HCT116 (cell line): ENCODE measurements around the gene RHBDF2. TPM values are rescaled to one million over a fixed set of nuclear protein-coding genes. Genes with fewer than 3 reads are reported as not detected.

Experiments
- ATAC-seq: fragments of 200-7000 bp; cut with Tn5 transposase; 2 replicates; pipeline ENCODE4 v1.9.1; 2020; ENCODE audit warnings: mild to moderate bottlenecking, moderate library complexity
- BruUV-seq: library from RNA; stranded (reverse); fragments of 400-500 nt; replicated peaks from 2 replicates; lab custom pipeline; 2021; lab: Mats Ljungman, UMichigan
- CTCF ChIA-PET: fragments of 300-600 bp; sonication (Branson Sonifier 250); formaldehyde crosslinking; loops from one replicate; lab custom pipeline; 2021; ENCODE audit warnings: antibody characterized with exemption; lab: Charles Lee
- POLR2A ChIA-PET: fragments of 300-600, 350-600 bp; sonication (Branson Sonifier 250); formaldehyde crosslinking; loops from one replicate; lab custom pipeline; 2021; ENCODE audit warnings: antibody characterized with exemption; lab: Charles Lee
- RAD21 ChIA-PET, 2 experiments: fragments of 300-600 bp; sonication (Branson Sonifier 250); formaldehyde crosslinking; loops; one replicate each; lab custom pipeline; 2023; ENCODE audit warnings: low total read pairs in 2 of 2; ENCODE audit not compliant: uncharacterized antibody in 2 of 2, unreplicated experiment in 2 of 2, low non-redundant PET in 1 of 2; lab: Charles Lee
- DNase-seq: peaks from one replicate; pipeline ENCODE4 v3.0.0-alpha.2; 2010; ENCODE audit warnings: low read depth, low spot score
- H2AFZ ChIP-seq: fragments of 200-600 bp; shearing (Covaris generic), sonication (generic); 2 replicates; pipeline ENCODE4 v1.6.1; 2017; ENCODE audit warnings: low read depth, mixed run types, mixed read lengths, antibody characterized with exemption, low read length; ENCODE audit not compliant: poor library complexity, severe bottlenecking
- H3K27ac ChIP-seq: 2 replicates; pipeline ENCODE4 v1.5.1; 2012; ENCODE audit warnings: low read depth, low read length
- H3K27me3 ChIP-seq: fragments of 200-600 bp; sonication (generic); 2 replicates; pipeline ENCODE4 v1.6.1; 2016; ENCODE audit warnings: mixed run types, low read length, mixed read lengths; ENCODE audit not compliant: insufficient read depth
- H3K36me3 ChIP-seq, 2 experiments: fragments of 200-500 bp in 1 of 2; fragments of 200-600 bp in 1 of 2; sonication (Bioruptor generic) in 1 of 2; sonication (generic) in 1 of 2; 2 replicates each; pipeline versions ENCODE4 v1.5.1 to v1.6.1; 2014 to 2016; ENCODE audit warnings: low read length in 2 of 2, inconsistent platforms in 1 of 2, mixed read lengths in 1 of 2, mixed run types in 1 of 2; ENCODE audit not compliant: insufficient read depth in 2 of 2, control insufficient read depth in 1 of 2
- H3K4me1 ChIP-seq, 2 experiments: fragments of 200-600 bp in 1 of 2; sonication (generic) in 1 of 2; 2 replicates each; pipeline versions ENCODE4 v1.5.1 to v1.6.1; 2012 to 2017; ENCODE audit warnings: low read length in 2 of 2, inconsistent platforms in 1 of 2, mild to moderate bottlenecking in 1 of 2, mixed read lengths in 1 of 2, mixed run types in 1 of 2, moderate library complexity in 1 of 2; ENCODE audit not compliant: insufficient read depth in 2 of 2, control insufficient read depth in 1 of 2
- H3K4me2 ChIP-seq: fragments of 200-600 bp; sonication (generic); 2 replicates; pipeline ENCODE4 v1.6.1; 2017; ENCODE audit warnings: mixed run types, low read length, mixed read lengths
- H3K4me3 ChIP-seq, 2 experiments: fragments of 200-600 bp in 1 of 2; sonication (generic) in 1 of 2; replicated peaks in 1 of 2; 2 replicates each; pipeline ENCODE4 v1.5.1; 2011 to 2016; ENCODE audit warnings: low read length in 2 of 2, control low read depth in 1 of 2, low read depth in 1 of 2, mild to moderate bottlenecking in 1 of 2, mixed read lengths in 1 of 2, mixed run types in 1 of 2
- H3K79me2 ChIP-seq: fragments of 200-600 bp; sonication (generic); 2 replicates; pipeline ENCODE4 v1.6.1; 2017; ENCODE audit warnings: mild to moderate bottlenecking, mixed run types, low read length, moderate library complexity, mixed read lengths; ENCODE audit not compliant: insufficient read depth
- H3K9ac ChIP-seq: fragments of 200-600 bp; sonication (generic); 2 replicates; pipeline ENCODE4 v1.6.1; 2016; ENCODE audit warnings: low read length, mixed read lengths
- H3K9me2 ChIP-seq: fragments of 200-600 bp; sonication (generic), shearing (Covaris generic); 2 replicates; pipeline ENCODE4 v1.6.1; 2017; ENCODE audit warnings: mixed run types, mild to moderate bottlenecking, moderate library complexity; ENCODE audit not compliant: insufficient read depth
- H3K9me3 ChIP-seq, 2 experiments: fragments of 200-500 bp in 1 of 2; fragments of 200-600 bp in 1 of 2; sonication (Bioruptor generic) in 1 of 2; sonication (generic) in 1 of 2; 2 replicates each; pipeline ENCODE4 v1.6.1; 2014 to 2017; ENCODE audit warnings: low read length in 2 of 2, mixed read lengths in 2 of 2, inconsistent platforms in 1 of 2, low read depth in 1 of 2, mild to moderate bottlenecking in 1 of 2, mixed run types in 1 of 2, moderate library complexity in 1 of 2; ENCODE audit not compliant: control insufficient read depth in 1 of 2, insufficient read depth in 1 of 2
- H4K20me1 ChIP-seq: fragments of 200-600 bp; sonication (generic), shearing (Covaris generic); 2 replicates; pipeline ENCODE4 v1.6.1; 2017; ENCODE audit warnings: mixed run types, mild to moderate bottlenecking, moderate library complexity; ENCODE audit not compliant: insufficient read depth
- ATF3 ChIP-seq: IDR thresholded peaks from 2 replicates; pipeline ENCODE4 v1.6.1; 2012
- CBX3 ChIP-seq: IDR thresholded peaks from 2 replicates; pipeline ENCODE4 v1.6.1; 2012; ENCODE audit warnings: low read depth
- CEBPB ChIP-seq: IDR thresholded peaks from 2 replicates; pipeline ENCODE4 v1.6.1; 2012; ENCODE audit warnings: low read depth
- EGR1 ChIP-seq: IDR thresholded peaks from 2 replicates; pipeline ENCODE4 v1.6.1; 2012; ENCODE audit warnings: low read depth
- EZH2 ChIP-seq: fragments of 200-600 bp; sonication (generic); IDR thresholded peaks from 2 replicates; pipeline ENCODE4 v1.6.1; 2017; ENCODE audit warnings: antibody characterized with exemption, mixed run types
- EZH2phosphoT487 ChIP-seq: fragments of 200-600 bp; IDR thresholded peaks from 2 replicates; pipeline ENCODE4 v1.6.1; 2018; ENCODE audit warnings: antibody characterized with exemption, borderline replicate concordance
- RAD21 ChIP-seq: IDR thresholded peaks from 2 replicates; pipeline ENCODE4 v1.6.1; 2012; ENCODE audit warnings: low read depth, mild to moderate bottlenecking
- SIN3A ChIP-seq: IDR thresholded peaks from 2 replicates; pipeline ENCODE4 v1.6.1; 2012; ENCODE audit warnings: low read depth
- SRF ChIP-seq: IDR thresholded peaks from 2 replicates; pipeline ENCODE4 v1.6.1; 2012; ENCODE audit warnings: low read depth
- TCF7L2 ChIP-seq: IDR thresholded peaks from 2 replicates; pipeline ENCODE4 v1.7.0; 2011; ENCODE audit warnings: borderline replicate concordance, inconsistent platforms; ENCODE audit not compliant: insufficient read depth, insufficient read length; ENCODE audit errors: extremely low read depth
- ZFX ChIP-seq: fragments of 450-650 bp; IDR thresholded peaks from 2 replicates; pipeline ENCODE4 v1.6.1; 2017
- ZNF274 ChIP-seq: fragments of 200-500 bp; sonication (Bioruptor generic); IDR thresholded peaks from 2 replicates; pipeline ENCODE4 v1.6.1; 2014; ENCODE audit warnings: mild to moderate bottlenecking, low read depth, low read length, inconsistent platforms
- intact Hi-C: fragments of 100-400 bp; cut with micrococcal nuclease; formaldehyde crosslinking; loops from 2 replicates; pipeline ENCODE4 v1.10.0; 2022
- total RNA-seq: library from RNA; stranded (reverse); gene quantifications from one replicate; pipeline ENCODE4 v1.2.1, GENCODE V29; 2021; ENCODE audit not compliant: unreplicated experiment
- TF ChIP-seq, protein P1 (sequence below): IDR thresholded peaks from 2 replicates; pipeline ENCODE4 v1.6.1; 2012; ENCODE audit warnings: low read depth
- TF ChIP-seq, protein P2 (sequence below): IDR thresholded peaks from 2 replicates; pipeline ENCODE4 v1.6.1; 2011; ENCODE audit warnings: mild to moderate bottlenecking, low read length, moderate library complexity; ENCODE audit not compliant: insufficient replicate concordance; ENCODE audit errors: extremely low read depth

The RHBDF2 gene
- total RNA-seq, 1 experiment from 2014 or later, result 61.1 TPM

GRCh38 chr17:76427501-76428231 lies 73.6 kb downstream of the RHBDF2 start:
- Histone ChIP-seq H3K4me3 (no peak overlapping the region), H4K20me1 (peaks cover 12% of the 10 kb centered on the region; the same call in 1 of the 2 replicates), H3K9me2 (no peaks in the 10 kb centered on the region), H3K27me3 (no peaks in the 10 kb centered on the region), H3K79me2 (peaks cover 87% of the 10 kb centered on the region), H2AFZ (no peak overlapping the region), H3K9me3 (no peaks in the 10 kb centered on the region), H3K9ac (no peak overlapping the region), H3K4me1 (no peaks in the 10 kb centered on the region), H3K4me2 (no peak overlapping the region), H3K36me3 (no peaks in the 10 kb centered on the region), H3K27ac (no peak overlapping the region)
- BruUV-seq, result no TSS peak
- ATAC-seq (no peak), DNase-seq (no peak)
- RAD21 ChIA-PET, result no interaction called here
- POLR2A ChIA-PET, result no interaction called here
- CTCF ChIA-PET, result interaction anchor here (0.7 to 1.7 kb wide), 3 partner anchors 19 to 79 kb away, joined by 3 to 5 read pairs (median 5); no protein-coding TSS in a partner anchor
- TF ChIP-seq, protein P1, sequence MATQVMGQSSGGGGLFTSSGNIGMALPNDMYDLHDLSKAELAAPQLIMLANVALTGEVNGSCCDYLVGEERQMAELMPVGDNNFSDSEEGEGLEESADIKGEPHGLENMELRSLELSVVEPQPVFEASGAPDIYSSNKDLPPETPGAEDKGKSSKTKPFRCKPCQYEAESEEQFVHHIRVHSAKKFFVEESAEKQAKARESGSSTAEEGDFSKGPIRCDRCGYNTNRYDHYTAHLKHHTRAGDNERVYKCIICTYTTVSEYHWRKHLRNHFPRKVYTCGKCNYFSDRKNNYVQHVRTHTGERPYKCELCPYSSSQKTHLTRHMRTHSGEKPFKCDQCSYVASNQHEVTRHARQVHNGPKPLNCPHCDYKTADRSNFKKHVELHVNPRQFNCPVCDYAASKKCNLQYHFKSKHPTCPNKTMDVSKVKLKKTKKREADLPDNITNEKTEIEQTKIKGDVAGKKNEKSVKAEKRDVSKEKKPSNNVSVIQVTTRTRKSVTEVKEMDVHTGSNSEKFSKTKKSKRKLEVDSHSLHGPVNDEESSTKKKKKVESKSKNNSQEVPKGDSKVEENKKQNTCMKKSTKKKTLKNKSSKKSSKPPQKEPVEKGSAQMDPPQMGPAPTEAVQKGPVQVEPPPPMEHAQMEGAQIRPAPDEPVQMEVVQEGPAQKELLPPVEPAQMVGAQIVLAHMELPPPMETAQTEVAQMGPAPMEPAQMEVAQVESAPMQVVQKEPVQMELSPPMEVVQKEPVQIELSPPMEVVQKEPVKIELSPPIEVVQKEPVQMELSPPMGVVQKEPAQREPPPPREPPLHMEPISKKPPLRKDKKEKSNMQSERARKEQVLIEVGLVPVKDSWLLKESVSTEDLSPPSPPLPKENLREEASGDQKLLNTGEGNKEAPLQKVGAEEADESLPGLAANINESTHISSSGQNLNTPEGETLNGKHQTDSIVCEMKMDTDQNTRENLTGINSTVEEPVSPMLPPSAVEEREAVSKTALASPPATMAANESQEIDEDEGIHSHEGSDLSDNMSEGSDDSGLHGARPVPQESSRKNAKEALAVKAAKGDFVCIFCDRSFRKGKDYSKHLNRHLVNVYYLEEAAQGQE, result no peak
- TF ChIP-seq CEBPB (no peak), EZH2 (no peak), EZH2phosphoT487 (no peak), EGR1 (no peak), ZNF274 (no peak), TCF7L2 (no peak), CBX3 (no peak), RAD21 (no peak), ZFX (no peak), ATF3 (no peak), SRF (no peak), SIN3A (no peak)
- TF ChIP-seq, protein P2, sequence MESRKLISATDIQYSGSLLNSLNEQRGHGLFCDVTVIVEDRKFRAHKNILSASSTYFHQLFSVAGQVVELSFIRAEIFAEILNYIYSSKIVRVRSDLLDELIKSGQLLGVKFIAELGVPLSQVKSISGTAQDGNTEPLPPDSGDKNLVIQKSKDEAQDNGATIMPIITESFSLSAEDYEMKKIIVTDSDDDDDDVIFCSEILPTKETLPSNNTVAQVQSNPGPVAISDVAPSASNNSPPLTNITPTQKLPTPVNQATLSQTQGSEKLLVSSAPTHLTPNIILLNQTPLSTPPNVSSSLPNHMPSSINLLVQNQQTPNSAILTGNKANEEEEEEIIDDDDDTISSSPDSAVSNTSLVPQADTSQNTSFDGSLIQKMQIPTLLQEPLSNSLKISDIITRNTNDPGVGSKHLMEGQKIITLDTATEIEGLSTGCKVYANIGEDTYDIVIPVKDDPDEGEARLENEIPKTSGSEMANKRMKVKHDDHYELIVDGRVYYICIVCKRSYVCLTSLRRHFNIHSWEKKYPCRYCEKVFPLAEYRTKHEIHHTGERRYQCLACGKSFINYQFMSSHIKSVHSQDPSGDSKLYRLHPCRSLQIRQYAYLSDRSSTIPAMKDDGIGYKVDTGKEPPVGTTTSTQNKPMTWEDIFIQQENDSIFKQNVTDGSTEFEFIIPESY, result no peak
- intact Hi-C loops, result no loop called here
